Brain microvascular endothelial cell (primary cell): ENCODE data around the gene SCARB1.

Experiments used
- DNase-seq: peaks from one replicate; pipeline ENCODE4 v3.0.0-alpha.2; 2020
- H3K27ac ChIP-seq: fragments of 250-450 bp; sonication (Bioruptor Pico); 2 replicates; pipeline ENCODE4 v1.5.1; 2020; ENCODE audit warnings: mild to moderate bottlenecking, moderate library complexity
- H3K27me3 ChIP-seq: fragments of 250-450 bp; sonication (Bioruptor Pico); replicated peaks from 2 replicates; pipeline ENCODE4 v1.5.1; 2020; ENCODE audit warnings: mild to moderate bottlenecking
- H3K36me3 ChIP-seq: fragments of 250-450 bp; sonication (Bioruptor Pico); replicated peaks from 2 replicates; pipeline ENCODE4 v1.5.1; 2020; ENCODE audit warnings: mild to moderate bottlenecking
- H3K4me3 ChIP-seq: 2 replicates; pipeline ENCODE4 v1.5.1; 2011; ENCODE audit warnings: low read depth, mild to moderate bottlenecking, control low read depth, low read length, moderate library complexity
- CTCF ChIP-seq: IDR thresholded peaks from 2 replicates; pipeline ENCODE4 v1.5.1; 2011; ENCODE audit warnings: low read depth, mild to moderate bottlenecking, moderate library complexity, low read length, control low read depth, inconsistent platforms; ENCODE audit errors: missing control alignments
- in situ Hi-C: cut with HindIII; loops from 2 replicates; pipeline ENCODE4 v1.10.0; 2017; ENCODE audit warnings: low sequenced_read_pairs, low pct_ligation_motif_present

Gene SCARB1

DNA sequence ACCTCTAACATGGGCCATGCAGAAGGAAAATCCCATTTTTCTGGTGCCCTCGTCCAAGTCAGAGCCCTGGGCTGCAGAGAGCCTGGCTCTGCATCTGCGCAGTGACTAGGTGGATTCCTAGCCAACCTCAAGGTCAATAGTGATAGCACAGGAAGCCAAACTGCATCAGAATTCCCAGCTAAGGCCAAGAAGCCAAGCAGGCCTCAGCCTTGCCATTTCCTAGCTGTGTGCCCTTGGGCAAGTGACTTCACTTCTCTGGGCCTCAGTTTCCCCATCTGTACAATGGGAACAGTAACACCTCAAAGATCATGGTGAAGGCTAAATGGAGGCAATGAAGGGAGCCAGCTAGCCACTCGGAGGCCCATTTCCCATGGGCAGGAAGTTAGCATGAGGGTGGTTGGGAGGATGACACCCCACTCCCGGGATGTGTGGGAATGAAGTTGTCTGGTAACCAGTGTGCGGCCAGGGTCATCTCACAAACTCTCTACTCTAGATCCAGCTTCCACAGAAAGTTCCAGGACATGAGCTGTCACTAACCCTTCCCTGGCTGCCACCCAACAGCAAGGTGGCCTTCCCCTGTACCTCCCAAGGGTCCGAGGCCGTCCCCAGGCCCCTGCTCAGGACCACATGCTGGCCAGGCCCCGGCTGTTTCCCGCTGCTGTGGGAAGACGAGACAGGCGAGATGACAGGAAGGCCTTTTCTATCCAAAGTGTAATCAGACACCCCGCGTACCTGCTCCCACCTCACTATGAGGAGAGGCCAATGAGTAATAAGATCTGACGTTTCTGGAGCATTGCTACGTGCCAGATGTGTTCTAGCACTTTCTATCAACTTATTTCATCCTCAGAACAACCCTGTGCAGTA, 125.7 kb downstream of the SCARB1 start:
- no peaks in the 10 kb centered on the region for H3K27me3 ChIP-seq
- H3K4me3 ChIP-seq: no peak overlapping the region
- no peaks in the 10 kb centered on the region for H3K36me3 ChIP-seq
- no peak for DNase-seq
- no peak overlapping the region for H3K27ac ChIP-seq
- TF ChIP-seq CTCF: no peak
- in situ Hi-C loops: no loop called here

- no peak for TF ChIP-seq CTCF
- Histone ChIP-seq H3K4me3 (no peak overlapping the region), H3K27ac (no peak overlapping the region), H3K27me3 (no peaks in the 10 kb centered on the region), H3K36me3 (no peaks in the 10 kb centered on the region)
- DNase-seq: no peak
- in situ Hi-C loops: no loop called here
These were observed 126.6 kb downstream of the SCARB1 start for GRCh38 chr12:124737040-124737419.

- Histone ChIP-seq H3K36me3 (no peaks in the 10 kb centered on the region), H3K4me3 (no peak overlapping the region), H3K27me3 (no peaks in the 10 kb centered on the region), H3K27ac (no peak overlapping the region)
- DNase-seq: no peak
- no peak for TF ChIP-seq CTCF
- in situ Hi-C loops: no loop called here
These were observed 127.3 kb downstream of the SCARB1 start for GRCh38 chr12:124736115-124737039.

DNA sequence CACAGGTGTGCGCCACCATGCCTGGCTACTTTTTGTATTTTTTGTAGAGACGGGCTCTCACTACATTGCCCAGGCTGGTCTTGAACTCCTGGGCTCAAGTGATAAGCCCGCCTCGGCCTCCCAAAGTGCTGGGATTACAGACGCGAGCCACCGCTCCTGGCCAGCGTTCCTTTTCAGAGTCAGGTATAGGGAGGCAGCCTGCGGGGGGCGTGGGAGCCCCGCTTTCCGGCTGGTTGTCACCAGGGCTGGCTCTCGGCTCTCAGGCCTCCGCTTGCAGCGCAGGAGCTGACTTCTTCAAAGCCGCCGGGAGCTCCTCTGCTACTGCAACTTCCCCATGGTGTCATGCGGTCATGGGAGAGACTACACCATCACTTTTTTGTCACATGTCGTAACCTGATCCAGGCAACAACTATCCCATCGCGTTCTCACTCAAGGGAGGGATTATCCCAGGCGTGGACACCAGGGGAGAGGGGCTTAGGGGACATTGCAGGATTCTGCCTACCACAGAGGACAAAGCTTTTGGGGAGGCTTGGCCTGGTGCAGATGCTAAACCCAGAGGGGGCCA, 129.4 kb downstream of the SCARB1 start:
- peak; percentile 52 for DNase-seq
- peak; percentile 31 for TF ChIP-seq CTCF
- Histone ChIP-seq H3K4me3 (no peak overlapping the region), H3K27me3 (no peaks in the 10 kb centered on the region), H3K27ac (no peak overlapping the region), H3K36me3 (no peaks in the 10 kb centered on the region)
- in situ Hi-C loops: no loop called here

GRCh38 chr12:124733086-124733485, 130.6 kb downstream of the SCARB1 start:
- no peak overlapping the region for H3K4me3 ChIP-seq
- TF ChIP-seq CTCF: no peak
- no peaks in the 10 kb centered on the region for H3K27me3 ChIP-seq
- in situ Hi-C loops: no loop called here
- no peak overlapping the region for H3K27ac ChIP-seq
- no peaks in the 10 kb centered on the region for H3K36me3 ChIP-seq
- DNase-seq: no peak
